Kasumi-1 (cell line): ENCODE data around the gene GBP3.
"Not testable (repeated sequence)": the region's sequence is repeated elsewhere in the genome, so short reads cannot be mapped to it uniquely, and the experiment has no call there.

ENCODE experiments used
- DNase-seq, 2 experiments: peaks; one replicate each; lab custom pipeline; 2025; lab: John Stamatoyannopoulos, UW

GBP3 gene

DNA sequence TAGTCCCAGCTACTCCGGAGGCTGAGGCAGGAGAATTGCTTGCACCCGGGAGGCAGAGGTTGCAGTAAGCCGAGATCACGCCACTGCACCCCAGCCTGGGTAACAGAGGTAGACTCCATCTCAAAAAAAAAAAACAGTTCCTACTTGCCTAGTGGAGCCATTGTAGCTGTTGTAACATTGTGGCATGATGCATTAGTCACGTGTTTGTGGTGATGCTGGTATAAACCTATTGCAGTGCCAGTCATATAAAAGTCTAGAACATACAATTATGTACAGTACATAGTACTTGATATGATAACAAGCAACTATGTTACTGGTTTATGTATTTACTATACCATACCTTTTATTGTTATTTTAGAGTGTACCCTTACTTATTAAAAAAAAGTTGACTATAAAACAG lies 46.4 kb downstream of the GBP3 start:
- DNase-seq, result no peak

DNA sequence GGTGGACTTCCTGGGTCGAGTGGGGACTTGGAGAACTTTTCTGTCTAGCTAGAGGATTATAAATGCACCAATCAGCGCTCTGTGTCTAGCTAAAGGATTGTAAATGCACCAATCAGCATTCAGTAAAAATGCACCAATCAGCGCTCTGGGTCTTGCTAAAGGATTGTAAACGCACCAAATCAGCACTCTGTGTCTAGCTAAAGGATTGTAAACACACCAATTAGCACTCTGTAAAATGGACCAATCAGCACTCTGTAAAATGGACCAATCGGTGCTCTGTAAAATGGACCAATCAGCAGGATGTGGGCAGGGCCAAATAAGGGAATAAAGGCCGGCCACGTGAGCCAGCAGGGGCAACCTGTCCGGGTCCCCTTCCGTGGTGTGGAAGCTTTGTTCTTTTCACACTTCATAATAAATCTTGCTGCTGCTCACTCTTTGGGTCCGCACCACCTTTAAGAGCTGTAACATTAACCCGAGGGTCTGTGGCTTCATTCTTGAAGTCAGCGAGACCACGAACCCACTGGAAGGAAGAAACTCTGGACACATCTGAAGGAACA lies 48.0 kb downstream of the GBP3 start:
- not testable (repeated sequence) for DNase-seq

DNA sequence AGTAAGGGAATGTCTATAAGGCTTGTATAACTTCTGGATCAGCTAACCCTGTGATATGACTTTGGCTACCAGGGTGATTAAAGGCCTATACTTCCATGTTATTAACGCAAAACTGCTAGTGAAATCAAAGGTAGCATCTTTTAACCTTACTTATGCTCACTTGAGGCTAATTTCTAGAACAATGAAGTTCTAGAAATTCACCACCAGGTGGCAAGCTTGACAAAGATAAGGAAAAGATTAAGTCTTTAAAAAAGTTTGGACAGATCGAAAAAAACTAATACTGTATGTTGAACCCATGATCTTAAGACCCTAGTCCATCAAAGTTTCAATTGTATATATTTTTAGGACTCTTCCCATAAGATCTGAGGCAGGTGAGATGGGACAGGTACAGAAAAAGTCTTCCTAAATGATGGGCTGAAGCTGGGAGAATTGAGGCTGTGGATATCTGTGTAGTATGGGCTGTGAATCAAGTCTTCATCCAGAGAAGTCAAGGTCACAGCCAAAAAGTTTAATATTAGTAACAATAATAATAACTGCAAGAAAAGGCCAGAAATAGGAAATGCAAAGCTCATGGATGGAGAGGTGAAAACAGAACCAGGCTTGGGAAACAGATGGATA lies 49.0 kb downstream of the GBP3 start:
- DNase-seq, result peak; percentile 56 to 77

DNA sequence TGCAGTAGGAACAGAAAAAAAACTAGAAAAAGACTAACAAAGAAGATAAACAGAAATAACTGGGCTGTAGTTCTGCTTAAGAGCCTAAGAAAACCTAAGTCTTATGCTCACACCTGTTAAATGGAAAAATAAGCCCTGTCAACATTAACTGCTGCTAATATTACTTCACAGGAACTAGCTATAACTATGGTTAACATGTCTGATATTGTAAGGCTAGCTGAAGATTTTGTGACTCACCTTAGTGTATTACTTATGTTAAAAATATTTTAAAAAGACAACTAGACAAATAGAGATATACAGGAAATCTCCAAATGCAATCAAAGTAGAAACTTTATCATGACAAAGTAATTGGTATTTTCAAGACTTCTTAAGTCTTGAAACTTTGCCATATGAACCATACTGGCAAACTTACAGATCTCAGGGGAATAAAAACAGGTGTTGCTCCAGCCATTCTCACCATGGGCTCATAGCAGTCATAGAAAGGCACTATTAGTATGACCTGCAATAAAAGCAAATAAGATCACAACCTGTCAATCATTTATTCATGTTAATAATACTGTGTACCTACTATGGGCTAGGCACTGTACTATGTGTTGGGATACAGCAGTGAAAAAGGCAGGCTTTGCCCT lies 60.9 kb downstream of the GBP3 start:
- no peak for DNase-seq

DNA sequence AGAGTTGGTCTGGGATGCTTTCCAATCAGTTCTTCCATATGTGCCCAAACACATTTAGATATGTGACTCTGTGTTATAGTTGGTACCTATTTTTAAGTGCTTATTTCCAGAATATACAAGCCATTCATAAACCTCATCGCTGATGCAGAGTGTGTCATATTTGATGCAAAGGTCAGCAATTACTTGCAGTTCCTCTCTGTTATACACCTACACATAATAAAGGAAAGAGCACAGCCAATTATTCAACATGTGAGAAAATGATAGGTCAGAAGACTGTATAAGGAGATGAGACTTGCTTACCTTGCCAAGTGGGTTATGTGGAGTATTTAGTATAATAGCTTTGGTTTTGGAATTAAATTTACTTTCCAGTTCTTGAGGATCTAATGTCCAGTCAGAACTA lies 61.6 kb downstream of the GBP3 start:
- no peak for DNase-seq
